ENCODE results near the gene VEGFC. TPM values are rescaled to one million over a fixed set of nuclear protein-coding genes. Genes with fewer than 3 reads are reported as not detected.

Gene VEGFC
- total RNA-seq, 2 experiments from 2014 or later = not detected

DNA sequence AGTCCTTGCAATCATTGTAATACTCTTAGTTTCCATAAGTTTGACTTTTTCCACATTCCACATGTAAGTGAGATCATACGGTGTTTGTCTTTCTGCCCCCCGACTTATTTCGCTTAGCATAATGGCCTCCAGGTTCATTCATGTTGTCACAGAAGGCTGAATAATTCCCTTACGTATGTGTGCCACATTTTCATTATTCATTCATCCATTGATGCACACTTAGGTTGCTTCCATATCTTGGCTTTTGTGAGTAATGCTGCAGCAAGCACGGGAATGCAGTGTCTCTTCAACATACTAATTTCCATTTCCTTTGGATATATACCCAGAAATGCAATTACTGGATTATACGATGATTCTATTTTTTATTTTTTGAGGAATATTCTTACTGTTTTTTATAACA lies 22.0 kb upstream of the VEGFC start:
- CTCF ChIA-PET = no interaction called here
- no peak for ATAC-seq

GRCh38 chr4:176810481-176811249 lies 17.9 kb upstream of the VEGFC start:
- ChIA-PET POLR2A (no interaction called here), CTCF (no interaction called here)

More for the DNA sequence above, 22.0 kb upstream of the VEGFC start:
- POLR2A ChIA-PET = no interaction called here
- H3K27me3 Mint-ChIP-seq = no peaks in the 10 kb centered on the region
- peaks cover 2% of the 10 kb centered on the region for H3K9me3 Mint-ChIP-seq
- no peak overlapping the region for H3K4me3 Mint-ChIP-seq
- no peaks in the 10 kb centered on the region for H3K4me1 Mint-ChIP-seq (ENCODE audit: low read depth)
- H3K27ac Mint-ChIP-seq = no peak overlapping the region
- no peak for DNase-seq
- intact Hi-C loops (cut with micrococcal nuclease) = no loop called here
- no peak for TF ChIP-seq CTCF (IDR thresholded peaks at IDR 0.05)
- no peaks in the 10 kb centered on the region for H3K36me3 Mint-ChIP-seq (ENCODE audit: low read depth)

DNA sequence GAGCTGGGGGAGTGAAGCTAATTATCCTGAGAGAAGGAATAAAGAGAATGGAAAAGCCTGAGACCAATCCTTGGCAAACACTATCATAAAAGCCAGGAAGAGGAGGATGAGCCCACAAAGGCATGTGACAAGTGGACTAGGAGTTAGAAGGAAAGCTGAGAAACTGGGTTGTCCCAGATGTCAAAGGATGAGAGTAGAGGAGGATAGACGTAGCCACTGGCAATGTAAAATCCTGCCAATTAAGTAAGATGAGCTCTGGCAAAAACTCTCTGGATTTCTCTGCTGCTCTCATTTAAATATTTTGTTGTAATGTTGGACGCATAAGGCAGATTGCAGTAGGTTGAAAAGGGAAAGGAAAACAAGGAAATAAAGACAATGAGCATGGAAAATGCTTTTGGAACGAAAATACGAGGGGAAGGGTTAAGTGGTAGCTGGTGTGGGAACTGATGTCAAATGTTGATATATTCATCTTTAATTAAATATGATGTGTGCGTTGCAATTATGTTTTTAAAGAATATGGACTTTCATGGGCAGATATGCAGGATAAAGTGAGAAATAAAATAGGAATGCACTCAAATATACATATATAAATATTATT lies 14.2 kb upstream of the VEGFC start:
- no peak for TF ChIP-seq CTCF (IDR thresholded peaks at IDR 0.05)
- ChIA-PET CTCF (no interaction called here), POLR2A (no interaction called here)
- no peak for ATAC-seq
- H3K4me1 Mint-ChIP-seq (ENCODE audit: low read depth) = no peaks in the 10 kb centered on the region
- peaks cover 13% of the 10 kb centered on the region for H3K9me3 Mint-ChIP-seq
- H3K27ac Mint-ChIP-seq = no peak overlapping the region
- intact Hi-C loops (cut with micrococcal nuclease) = no loop called here
- H3K27me3 Mint-ChIP-seq = no peaks in the 10 kb centered on the region
- no peak for DNase-seq
- no peaks in the 10 kb centered on the region for H3K36me3 Mint-ChIP-seq (ENCODE audit: low read depth)
- no peak overlapping the region for H3K4me3 Mint-ChIP-seq

More at GRCh38 chr4:176810481-176811249, 17.9 kb upstream of the VEGFC start:
- no peaks in the 10 kb centered on the region for H3K36me3 Mint-ChIP-seq (ENCODE audit: low read depth)
- no peak overlapping the region for H3K27ac Mint-ChIP-seq
- H3K4me1 Mint-ChIP-seq (ENCODE audit: low read depth) = no peaks in the 10 kb centered on the region
- H3K9me3 Mint-ChIP-seq = peaks cover 15% of the 10 kb centered on the region
- no peak overlapping the region for H3K4me3 Mint-ChIP-seq
- H3K27me3 Mint-ChIP-seq = no peaks in the 10 kb centered on the region
- DNase-seq (no peak), ATAC-seq (no peak)
- intact Hi-C loops (cut with micrococcal nuclease) = no loop called here
- TF ChIP-seq CTCF (IDR thresholded peaks at IDR 0.05) = no peak

- Mint-ChIP-seq H3K27ac (no peak overlapping the region), H3K4me1 (ENCODE audit: low read depth) (no peaks in the 10 kb centered on the region), H3K36me3 (ENCODE audit: low read depth) (no peaks in the 10 kb centered on the region), H3K9me3 (peaks cover 13% of the 10 kb centered on the region), H3K27me3 (no peaks in the 10 kb centered on the region), H3K4me3 (no peak overlapping the region)
- DNase-seq (no peak), ATAC-seq (no peak)
- CTCF ChIA-PET = no interaction called here
- intact Hi-C loops (cut with micrococcal nuclease) = no loop called here
- TF ChIP-seq CTCF (IDR thresholded peaks at IDR 0.05) = no peak
- POLR2A ChIA-PET = no interaction called here
Observed at GRCh38 chr4:176805155-176805554, 12.4 kb upstream of the VEGFC start.

GRCh38 chr4:176800891-176801534 lies 8.3 kb upstream of the VEGFC start:
- Mint-ChIP-seq H3K4me1 (ENCODE audit: low read depth) (no peaks in the 10 kb centered on the region), H3K27ac (no peak overlapping the region), H3K27me3 (no peaks in the 10 kb centered on the region), H3K36me3 (ENCODE audit: low read depth) (no peaks in the 10 kb centered on the region), H3K9me3 (no peaks in the 10 kb centered on the region), H3K4me3 (no peak overlapping the region)
- DNase-seq = no peak
- TF ChIP-seq CTCF (IDR thresholded peaks at IDR 0.05) = no peak
- ATAC-seq = no peak
- intact Hi-C loops (cut with micrococcal nuclease) = no loop called here
- POLR2A ChIA-PET = no interaction called here
- CTCF ChIA-PET = no interaction called here
